ENCODE measurements around the gene PRRT1.

GRCh38 chr6:32176476-32177182 lies 24.9 kb upstream of the PRRT1 start:
- TF ChIP-seq TAF1 (IDR thresholded peaks at IDR 0.05; ENCODE audit: low read depth, low read length) (no peak), SPI1 (IDR thresholded peaks at IDR 0.05; ENCODE audit: low read depth, low read length) (no peak), POLR2AphosphoS5 (IDR thresholded peaks at IDR 0.05; ENCODE audit: low read depth, low read length) (no peak), POLR2A (IDR thresholded peaks at IDR 0.05; ENCODE audit: low read depth, low read length) (no peak), PAX5 (IDR thresholded peaks at IDR 0.05; ENCODE audit: insufficient read depth, low read length, severe bottlenecking) (no peak)
